ENCODE data around the gene SMAD6. TPM values are rescaled to one million over a fixed set of nuclear protein-coding genes. Genes with fewer than 3 reads are reported as not detected.

Gene SMAD6
- polyA plus RNA-seq, 1 of the 3 experiments (the other 2 are of a cell fraction): 4.5 TPM

- H3K4me3 ChIP-seq (ENCODE audit: low read depth in 2 of 2, low read length in 1 of 2): no peak overlapping the region
- no peaks in the 10 kb centered on the region for H3K27me3 ChIP-seq (ENCODE audit: insufficient read depth)
- no peak overlapping the region for H2AFZ ChIP-seq (ENCODE audit: low read depth)
- no peak overlapping the region for H3K4me2 ChIP-seq
- no peaks in the 10 kb centered on the region for H3K36me3 ChIP-seq (replicated peaks in 1 of 2; ENCODE audit: control insufficient read depth in 1 of 2, insufficient read depth in 2 of 2, low read length in 1 of 2)
- WGBS (ENCODE audit: low lambda C conversion rate): 94% methylated on average over 25 of the region's 45 CpGs
- H3K27ac ChIP-seq (ENCODE audit: low read depth in 2 of 2, low read length in 1 of 2): no peak overlapping the region
- no peaks in the 10 kb centered on the region for H3K9me2 ChIP-seq
- no peak overlapping the region for H3K9ac ChIP-seq
- H4K20me1 ChIP-seq (ENCODE audit: insufficient read depth): no peaks in the 10 kb centered on the region
- TF ChIP-seq SIN3A (IDR thresholded peaks at IDR 0.05; ENCODE audit: borderline replicate concordance, low read depth, low read length): no peak
- no peak for TF ChIP-seq NFIC (IDR thresholded peaks at IDR 0.05; ENCODE audit: borderline replicate concordance)
- TF ChIP-seq CHD2 (IDR thresholded peaks at IDR 0.05; ENCODE audit: low read length, partially characterized antibody): no peak
- peaks cover 4 to 13% of the 10 kb centered on the region in 2 experiments; a peak in 2 of 4 replicates for H3K4me1 ChIP-seq (ENCODE audit: control insufficient read depth in 1 of 2, insufficient read depth in 2 of 2, low read depth in 1 of 2, low read length in 1 of 2)
- DNase-seq: no peak
- H3K9me3 ChIP-seq: no peaks in the 10 kb centered on the region
- no peaks in the 10 kb centered on the region for H3F3A ChIP-seq (replicated peaks; ENCODE audit: insufficient read depth)
- CTCF ChIA-PET: no interaction called here
- POLR2A ChIA-PET: no interaction called here
- no peaks in the 10 kb centered on the region for H3K79me2 ChIP-seq (ENCODE audit: insufficient read depth)
Observed at GRCh38 chr15:66654739-66655375, 47.2 kb upstream of the SMAD6 start.

GRCh38 chr15:66655511-66655910 is 46.5 kb upstream of the SMAD6 start:
- H3K27ac ChIP-seq (ENCODE audit: low read depth in 2 of 2, low read length in 1 of 2): no peak overlapping the region
- H3K36me3 ChIP-seq (replicated peaks in 1 of 2; ENCODE audit: control insufficient read depth in 1 of 2, insufficient read depth in 2 of 2, low read length in 1 of 2): no peaks in the 10 kb centered on the region
- no peak overlapping the region for H3K9ac ChIP-seq
- no peaks in the 10 kb centered on the region for H3K79me2 ChIP-seq (ENCODE audit: insufficient read depth)
- no peak overlapping the region for H3K4me2 ChIP-seq
- H4K20me1 ChIP-seq (ENCODE audit: insufficient read depth): no peaks in the 10 kb centered on the region
- 92% methylated on average over 14 of the region's 14 CpGs for WGBS (ENCODE audit: low lambda C conversion rate)
- H3K4me3 ChIP-seq (ENCODE audit: low read depth in 2 of 2, low read length in 1 of 2): no peak overlapping the region
- TF ChIP-seq RXRA (IDR thresholded peaks at IDR 0.05; ENCODE audit: borderline replicate concordance, low read depth) (no peak), YY1 (IDR thresholded peaks at IDR 0.05; ENCODE audit: low read depth) (no peak), MAX (IDR thresholded peaks at IDR 0.05; ENCODE audit: low read depth) (no peak), EZH2phosphoT487 (IDR thresholded peaks at IDR 0.05; ENCODE audit: borderline replicate concordance, low read depth) (no peak), REST (IDR thresholded peaks at IDR 0.05; ENCODE audit: low read depth, low read length) (no peak), TCF12 (IDR thresholded peaks at IDR 0.05) (no peak), POLR2AphosphoS5 (IDR thresholded peaks at IDR 0.05; ENCODE audit: low read depth, low read length) (no peak), ELF1 (IDR thresholded peaks at IDR 0.05) (no peak), CHD2 (IDR thresholded peaks at IDR 0.05; ENCODE audit: low read length, partially characterized antibody) (no peak), RAD21 (IDR thresholded peaks at IDR 0.05; ENCODE audit: low read length) (no peak), ZBTB33 (IDR thresholded peaks at IDR 0.05; ENCODE audit: borderline replicate concordance, low read depth) (no peak), GATA2 (CRISPR knock-in tag; IDR thresholded peaks at IDR 0.05) (no peak), NRF1 (IDR thresholded peaks at IDR 0.05; ENCODE audit: low read depth, low read length) (no peak)
- H3K9me2 ChIP-seq: no peaks in the 10 kb centered on the region
- H3K27me3 ChIP-seq (ENCODE audit: insufficient read depth): no peaks in the 10 kb centered on the region
- H3F3A ChIP-seq (replicated peaks; ENCODE audit: insufficient read depth): no peaks in the 10 kb centered on the region
- H3K9me3 ChIP-seq: no peaks in the 10 kb centered on the region
- no peak for DNase-seq
- CTCF ChIA-PET: interaction anchor here (1.0 kb wide), 1 partner anchor 20 kb away, joined by 3 read pairs; no protein-coding TSS in a partner anchor
- peaks cover 4 to 11% of the 10 kb centered on the region in 2 experiments; a peak in 2 of 4 replicates for H3K4me1 ChIP-seq (ENCODE audit: control insufficient read depth in 1 of 2, insufficient read depth in 2 of 2, low read depth in 1 of 2, low read length in 1 of 2)
- no peak overlapping the region for H2AFZ ChIP-seq (ENCODE audit: low read depth)
- POLR2A ChIA-PET: no interaction called here

Data from SK-N-SH (cell line).